ENCODE results near the gene TMEM125. TPM values are rescaled to one million over a fixed set of nuclear protein-coding genes. Genes with fewer than 3 reads are reported as not detected.

Gene TMEM125
- total and polyA plus RNA-seq, 10 of the 15 experiments (the other 5 are each of a cell fraction or from before 2014, with no cell fraction given) = 0.28 TPM; not detected in 9

- H3K4me2 ChIP-seq (ENCODE audit: control insufficient read depth, insufficient read depth) = no peak overlapping the region
- no peaks in the 10 kb centered on the region for H4K20me1 ChIP-seq (ENCODE audit: control insufficient read depth, insufficient read depth)
- H3K27ac ChIP-seq (ENCODE audit: control insufficient read depth, insufficient read depth) = no peak overlapping the region
- no peak overlapping the region for H3K9ac ChIP-seq (ENCODE audit: control insufficient read depth, insufficient read depth, low read length)
- H3K4me1 ChIP-seq (ENCODE audit: control insufficient read depth, insufficient read depth, low read length) = no peaks in the 10 kb centered on the region
- no peak overlapping the region for H3K4me3 ChIP-seq
- no peak for ATAC-seq
- no peaks in the 10 kb centered on the region for H3K36me3 ChIP-seq (ENCODE audit: control insufficient read depth in 2 of 2, insufficient read depth in 2 of 2, low read length in 1 of 2)
- ChIA-PET SMC1A (ENCODE audit: uncharacterized antibody, unreplicated experiment) (interaction anchor here (0.7 to 1.2 kb wide), 4 partner anchors 18 to 73 kb away, joined by 3 to 4 read pairs (median 3); partner anchors contain the start of gene C1orf210), RAD21 (ENCODE audit: unreplicated experiment) (interaction anchor here (0.6 to 1.2 kb wide), 2 partner anchors 64 to 332 kb away, joined by 3 read pairs; no protein-coding TSS in a partner anchor), POLR2A (no interaction called here), CTCF (interaction anchor here (0.6 to 1.2 kb wide), 3 partner anchors 65 to 150 kb away, joined by 3 to 4 read pairs (median 3); partner anchors contain the start of gene HYI)
- no peak for TF ChIP-seq E4F1 (IDR thresholded peaks at IDR 0.05; ENCODE audit: borderline replicate concordance, partially characterized antibody)
- TF ChIP-seq SUPT20H (IDR thresholded peaks at IDR 0.05; ENCODE audit: borderline replicate concordance, control insufficient read depth, low read depth, low read length) = no peak
- TF ChIP-seq MEF2B (IDR thresholded peaks at IDR 0.05; ENCODE audit: partially characterized antibody, poor library complexity, severe bottlenecking) = no peak
- no peaks in the 10 kb centered on the region for H3K79me2 ChIP-seq (ENCODE audit: control insufficient read depth, insufficient read depth, low read length)
- no peaks in the 10 kb centered on the region for H3K27me3 ChIP-seq (replicated peaks in 1 of 2; ENCODE audit: control insufficient read depth in 2 of 2, insufficient read depth in 2 of 2, low read length in 1 of 2)
- DNase-seq (ENCODE audit: low read depth, low spot score) = no peak
- no peak for FAIRE-seq
- in situ Hi-C loops (cut with MboI) = no loop called here
- H3K9me3 ChIP-seq (replicated peaks; ENCODE audit: control insufficient read depth, insufficient read depth, low read length) = no peaks in the 10 kb centered on the region
- no TSS peak for BruUV-seq (replicated peaks)
- WGBS (ENCODE audit: insufficient coverage, insufficient replicate concordance, low lambda C conversion rate, missing lambda C conversion rate) = 64% methylated on average over 8 of the region's 8 CpGs
- H2AFZ ChIP-seq (ENCODE audit: control insufficient read depth, low read depth, low read length) = no peak overlapping the region
- intact Hi-C loops (cut with micrococcal nuclease; ENCODE audit: unreplicated experiment) = no loop called here
Observed at GRCh38 chr1:43303471-43304313, 33.9 kb downstream of the TMEM125 start.

Measured in GM12878 (cell line).